Neural cell (in vitro differentiated cells): ENCODE data around the gene ZC3H4.

ENCODE experiments used
- CTCF ChIP-seq: fragments of 450-650 bp; IDR thresholded peaks from 2 replicates; pipeline ENCODE4 v1.5.1; 2014; ENCODE audit warnings: antibody characterized with exemption, mild to moderate bottlenecking, moderate library complexity; ENCODE audit not compliant: poor library complexity, severe bottlenecking
- EP300 ChIP-seq: fragments of 450-650 bp; conservative IDR thresholded peaks from 2 replicates; pipeline ENCODE4 v1.6.1; 2014; ENCODE audit warnings: antibody characterized with exemption, mild to moderate bottlenecking, moderate library complexity; ENCODE audit not compliant: poor library complexity, severe bottlenecking
- EZH2 ChIP-seq: fragments of 200-600, 300-800 bp; shearing (Covaris generic), sonication (generic); IDR thresholded peaks from 2 replicates; pipeline ENCODE4 v1.6.1; 2014; ENCODE audit warnings: antibody characterized with exemption, low read length, borderline replicate concordance, mild to moderate bottlenecking; ENCODE audit not compliant: insufficient read depth, poor library complexity, severe bottlenecking
- POLR2AphosphoS5 ChIP-seq: IDR thresholded peaks from 2 replicates; pipeline ENCODE4 v1.6.1; 2012
- RAD21 ChIP-seq: fragments of 450-650 bp; conservative IDR thresholded peaks from 2 replicates; pipeline ENCODE4 v1.6.1; 2014; ENCODE audit warnings: antibody characterized with exemption, mild to moderate bottlenecking, moderate library complexity
- TAF1 ChIP-seq: IDR thresholded peaks from 2 replicates; pipeline ENCODE4 v1.6.1; 2012; ENCODE audit warnings: low read depth

GRCh38 chr19:47086280-47086679 is 27.3 kb downstream of the ZC3H4 start:
- TF ChIP-seq CTCF (no peak), RAD21 (no peak), EZH2 (no peak), EP300 (no peak), POLR2AphosphoS5 (no peak), TAF1 (no peak)
